ENCODE measurements around the gene ALK. TPM values are rescaled to one million over a fixed set of nuclear protein-coding genes. Genes with fewer than 3 reads are reported as not detected.

Gene ALK
- total and polyA plus RNA-seq, 10 of the 15 experiments (the other 5 are each of a cell fraction or from before 2014, with no cell fraction given), result 0.11 TPM; not detected in 9

- TF ChIP-seq, protein P1, sequence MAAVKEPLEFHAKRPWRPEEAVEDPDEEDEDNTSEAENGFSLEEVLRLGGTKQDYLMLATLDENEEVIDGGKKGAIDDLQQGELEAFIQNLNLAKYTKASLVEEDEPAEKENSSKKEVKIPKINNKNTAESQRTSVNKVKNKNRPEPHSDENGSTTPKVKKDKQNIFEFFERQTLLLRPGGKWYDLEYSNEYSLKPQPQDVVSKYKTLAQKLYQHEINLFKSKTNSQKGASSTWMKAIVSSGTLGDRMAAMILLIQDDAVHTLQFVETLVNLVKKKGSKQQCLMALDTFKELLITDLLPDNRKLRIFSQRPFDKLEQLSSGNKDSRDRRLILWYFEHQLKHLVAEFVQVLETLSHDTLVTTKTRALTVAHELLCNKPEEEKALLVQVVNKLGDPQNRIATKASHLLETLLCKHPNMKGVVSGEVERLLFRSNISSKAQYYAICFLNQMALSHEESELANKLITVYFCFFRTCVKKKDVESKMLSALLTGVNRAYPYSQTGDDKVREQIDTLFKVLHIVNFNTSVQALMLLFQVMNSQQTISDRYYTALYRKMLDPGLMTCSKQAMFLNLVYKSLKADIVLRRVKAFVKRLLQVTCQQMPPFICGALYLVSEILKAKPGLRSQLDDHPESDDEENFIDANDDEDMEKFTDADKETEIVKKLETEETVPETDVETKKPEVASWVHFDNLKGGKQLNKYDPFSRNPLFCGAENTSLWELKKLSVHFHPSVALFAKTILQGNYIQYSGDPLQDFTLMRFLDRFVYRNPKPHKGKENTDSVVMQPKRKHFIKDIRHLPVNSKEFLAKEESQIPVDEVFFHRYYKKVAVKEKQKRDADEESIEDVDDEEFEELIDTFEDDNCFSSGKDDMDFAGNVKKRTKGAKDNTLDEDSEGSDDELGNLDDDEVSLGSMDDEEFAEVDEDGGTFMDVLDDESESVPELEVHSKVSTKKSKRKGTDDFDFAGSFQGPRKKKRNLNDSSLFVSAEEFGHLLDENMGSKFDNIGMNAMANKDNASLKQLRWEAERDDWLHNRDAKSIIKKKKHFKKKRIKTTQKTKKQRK (IDR thresholded peaks at IDR 0.05; ENCODE audit: low read depth, low read length), result no peak
- TF ChIP-seq BRCA1 (IDR thresholded peaks at IDR 0.05; ENCODE audit: low read depth, low read length) (no peak), PML (IDR thresholded peaks at IDR 0.05; ENCODE audit: low read length) (no peak), SIX5 (IDR thresholded peaks at IDR 0.05; ENCODE audit: low read depth, low read length, severe bottlenecking) (no peak), IRF5 (IDR thresholded peaks at IDR 0.05; ENCODE audit: borderline replicate concordance) (no peak), IKZF1 (conservative IDR thresholded peaks at IDR 0.05) (no peak), ZNF384 (IDR thresholded peaks at IDR 0.05; ENCODE audit: borderline replicate concordance, low read depth, low read length) (no peak)
These were observed 440.1 kb downstream of the ALK start (continued) for GRCh38 chr2:29481313-29481712.

- ChIA-PET SMC1A (ENCODE audit: uncharacterized antibody, unreplicated experiment) (no interaction called here), RAD21 (ENCODE audit: unreplicated experiment) (no interaction called here), CTCF (no interaction called here), POLR2A (interaction anchor here (0.6 kb wide), 1 partner anchor 239 kb away, joined by 5 read pairs; no protein-coding TSS in a partner anchor)
- 2% methylated on average over 4 of the region's 4 CpGs for WGBS (ENCODE audit: insufficient coverage, insufficient replicate concordance, low lambda C conversion rate, missing lambda C conversion rate)
- no peak overlapping the region for H3K27ac ChIP-seq (ENCODE audit: control insufficient read depth, insufficient read depth)
- H3K79me2 ChIP-seq (ENCODE audit: control insufficient read depth, insufficient read depth, low read length), result no peaks in the 10 kb centered on the region
- BruUV-seq (replicated peaks), result no TSS peak
- no peaks in the 10 kb centered on the region for H3K36me3 ChIP-seq (ENCODE audit: control insufficient read depth in 2 of 2, insufficient read depth in 2 of 2, low read length in 1 of 2)
- H4K20me1 ChIP-seq (ENCODE audit: control insufficient read depth, insufficient read depth), result no peaks in the 10 kb centered on the region
- H3K9ac ChIP-seq (ENCODE audit: control insufficient read depth, insufficient read depth, low read length), result no peak overlapping the region
- in situ Hi-C loops (cut with MboI), result no loop called here
- no peak overlapping the region for H3K4me2 ChIP-seq (ENCODE audit: control insufficient read depth, insufficient read depth)
- ATAC-seq, result peak; percentile 59
- FAIRE-seq, result peak; percentile 7
- no peak overlapping the region for H3K4me3 ChIP-seq
- DNase-seq (ENCODE audit: low read depth, low spot score), result no peak
- H3K9me3 ChIP-seq (replicated peaks; ENCODE audit: control insufficient read depth, insufficient read depth, low read length), result no peaks in the 10 kb centered on the region
- H2AFZ ChIP-seq (ENCODE audit: control insufficient read depth, low read depth, low read length), result no peak overlapping the region
- TF ChIP-seq LARP7 (IDR thresholded peaks at IDR 0.05), result no peak
- TF ChIP-seq RB1 (IDR thresholded peaks at IDR 0.05; ENCODE audit: borderline replicate concordance), result no peak
- TF ChIP-seq, protein P2, sequence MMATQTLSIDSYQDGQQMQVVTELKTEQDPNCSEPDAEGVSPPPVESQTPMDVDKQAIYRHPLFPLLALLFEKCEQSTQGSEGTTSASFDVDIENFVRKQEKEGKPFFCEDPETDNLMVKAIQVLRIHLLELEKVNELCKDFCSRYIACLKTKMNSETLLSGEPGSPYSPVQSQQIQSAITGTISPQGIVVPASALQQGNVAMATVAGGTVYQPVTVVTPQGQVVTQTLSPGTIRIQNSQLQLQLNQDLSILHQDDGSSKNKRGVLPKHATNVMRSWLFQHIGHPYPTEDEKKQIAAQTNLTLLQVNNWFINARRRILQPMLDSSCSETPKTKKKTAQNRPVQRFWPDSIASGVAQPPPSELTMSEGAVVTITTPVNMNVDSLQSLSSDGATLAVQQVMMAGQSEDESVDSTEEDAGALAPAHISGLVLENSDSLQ (IDR thresholded peaks at IDR 0.05), result peak; percentile 52; the same call in 1 of the 2 replicates
- peak; percentile 74; the same call in 1 of the 2 replicates for TF ChIP-seq SPI1 (IDR thresholded peaks at IDR 0.05; ENCODE audit: borderline replicate concordance, insufficient read depth, low read depth, low read length)
- peaks cover 0 to 2% of the 10 kb centered on the region in 2 experiments; a peak in 2 of 4 replicates for H3K27me3 ChIP-seq (replicated peaks in 1 of 2; ENCODE audit: control insufficient read depth in 2 of 2, insufficient read depth in 2 of 2, low read length in 1 of 2)
- H3K4me1 ChIP-seq (ENCODE audit: control insufficient read depth, insufficient read depth, low read length), result no peaks in the 10 kb centered on the region
- intact Hi-C loops (cut with micrococcal nuclease; ENCODE audit: unreplicated experiment), result no loop called here
These were observed 441.0 kb downstream of the ALK start for GRCh38 chr2:29480426-29480825.

Data from GM12878 (cell line).